Renal cortex interstitium (tissue), 11 donors: ENCODE measurements around the gene ARID5B. TPM values are rescaled to one million over a fixed set of nuclear protein-coding genes. Genes with fewer than 3 reads are reported as not detected.
A peak's percentile ranks its signal among the peaks of the same experiment; 100 is the strongest.

Experiments
- DNase-seq, 11 donors: peaks; one replicate each; pipeline ENCODE4 v3.0.0-alpha.2; 2013; ENCODE audit warnings: low read depth in 9 of 11, low spot score in 4 of 11; ENCODE audit errors: extremely low read depth in 1 of 11
- polyA plus RNA-seq, 3 donors: library from polyadenylated mRNA; unstranded; fragments of 120-200 nt; gene quantifications; one replicate each; pipeline ENCODE4 v1.2.1, GENCODE V29; 2013; ENCODE audit not compliant: insufficient read length in 3 of 3

ARID5B gene
- polyA plus RNA-seq, 3 donors, result 45.5 to 70.4 (median 54.9) TPM

DNA sequence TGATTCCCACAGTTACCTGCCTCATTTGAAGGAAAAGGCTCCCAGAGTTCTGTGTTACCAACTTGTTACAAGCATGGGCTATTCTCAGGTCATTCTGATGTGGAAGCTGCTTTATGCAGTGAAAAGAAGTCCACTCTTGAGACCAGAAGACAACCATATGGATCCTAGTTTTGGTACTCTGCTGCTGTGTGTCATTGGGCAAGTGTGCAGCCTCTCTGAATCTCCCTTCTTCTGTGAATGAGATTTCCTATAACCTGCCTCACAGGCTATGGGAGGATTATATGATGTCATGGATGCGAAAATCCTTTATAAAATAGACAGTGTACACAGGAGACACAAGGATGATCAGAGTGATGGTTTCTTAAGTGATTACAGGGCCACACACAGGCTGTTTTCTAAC lies 166.1 kb downstream of the ARID5B start:
- no peak for DNase-seq

DNA sequence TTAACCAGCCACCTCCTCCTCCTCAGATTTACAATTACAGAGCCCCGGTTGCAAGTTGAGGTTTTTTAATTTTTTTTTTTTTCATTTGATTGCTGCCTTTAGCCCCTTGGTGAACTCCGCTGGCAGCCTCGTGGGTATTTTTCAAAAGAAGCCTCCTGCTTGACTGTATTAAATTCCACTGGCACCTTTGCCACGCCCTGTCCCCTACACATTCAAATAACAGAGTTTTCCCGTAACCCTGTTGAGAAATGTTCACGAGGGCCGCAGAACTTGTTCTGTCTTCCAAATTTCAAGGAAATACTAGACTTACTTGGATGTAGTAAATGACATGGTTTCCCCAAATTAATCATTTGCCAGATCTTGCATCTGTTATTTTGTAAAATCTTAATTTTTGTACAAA lies 167.0 kb downstream of the ARID5B start:
- DNase-seq, result no peak

DNA sequence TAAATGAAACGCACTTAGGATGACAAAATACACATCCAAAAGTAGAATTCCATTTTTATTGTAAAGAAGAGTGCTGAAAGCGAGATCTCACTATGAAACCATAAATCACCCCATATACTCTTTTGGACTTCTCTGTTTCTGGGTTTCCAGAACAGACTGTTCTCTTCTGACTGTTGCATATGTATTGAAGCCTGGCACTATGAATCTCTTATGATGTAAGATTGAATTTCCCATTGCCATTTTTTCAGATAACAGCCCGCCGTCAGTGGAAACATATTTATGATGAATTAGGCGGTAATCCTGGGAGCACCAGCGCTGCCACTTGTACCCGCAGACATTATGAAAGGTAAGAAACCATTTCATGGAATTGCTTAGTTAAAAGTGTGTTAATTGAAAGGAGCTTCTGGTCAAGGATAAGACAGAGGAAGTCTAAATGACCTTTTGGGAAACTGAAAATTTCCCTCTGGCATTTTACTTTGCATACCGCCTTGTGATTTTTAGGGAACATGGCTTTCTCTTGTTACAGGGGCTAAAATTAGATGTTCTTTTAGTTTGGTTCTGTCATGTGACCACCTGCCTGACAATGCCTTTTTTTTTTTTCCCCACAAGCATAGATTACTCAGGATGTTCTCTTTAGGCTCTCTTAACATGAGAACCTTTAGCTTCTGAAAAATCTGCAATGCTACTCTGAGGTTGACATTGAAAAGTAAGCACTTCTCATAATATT lies 168.1 kb downstream of the ARID5B start:
- DNase-seq, result no peak

DNA sequence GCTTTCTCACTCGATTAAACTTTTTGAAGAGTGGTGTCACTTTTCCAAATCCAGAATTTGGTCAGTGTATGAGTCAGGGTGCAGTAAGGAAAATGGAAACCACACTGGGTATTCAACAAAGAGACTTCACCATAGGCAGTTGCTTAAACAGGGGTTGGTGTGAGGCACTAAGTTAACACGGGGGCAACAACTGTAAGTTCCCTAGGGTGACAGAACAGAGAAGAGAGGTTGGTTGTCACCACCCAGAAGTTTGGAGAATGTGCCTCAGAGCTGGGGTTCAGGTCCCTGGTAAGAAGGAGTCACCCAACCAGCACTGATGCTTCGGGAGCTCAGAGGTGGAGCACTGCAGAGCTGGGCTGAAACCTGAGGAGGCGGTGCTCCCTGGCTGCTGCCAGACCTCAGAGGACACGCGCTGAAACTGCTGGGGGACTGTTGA lies 170.4 kb downstream of the ARID5B start:
- DNase-seq, result no peak

DNA sequence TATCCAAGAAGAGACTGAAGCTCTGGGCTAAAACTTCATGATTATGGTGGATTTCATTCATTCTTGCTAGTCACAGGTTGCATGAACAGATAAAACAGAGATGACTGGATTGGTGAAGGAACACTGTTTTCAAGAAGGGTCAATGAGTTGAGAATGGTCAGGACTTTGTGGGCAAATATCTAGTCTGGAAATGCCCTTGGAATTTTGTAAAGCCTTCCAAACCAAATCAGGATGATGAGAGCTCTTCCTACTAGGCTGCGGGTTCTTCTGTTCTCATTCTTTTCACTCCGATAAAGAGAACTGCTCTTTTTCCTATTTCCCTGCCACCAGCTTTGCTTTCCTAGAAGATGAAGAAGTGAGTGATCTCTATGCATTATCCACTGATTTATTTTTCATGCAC lies 171.4 kb downstream of the ARID5B start:
- DNase-seq, result no peak

DNA sequence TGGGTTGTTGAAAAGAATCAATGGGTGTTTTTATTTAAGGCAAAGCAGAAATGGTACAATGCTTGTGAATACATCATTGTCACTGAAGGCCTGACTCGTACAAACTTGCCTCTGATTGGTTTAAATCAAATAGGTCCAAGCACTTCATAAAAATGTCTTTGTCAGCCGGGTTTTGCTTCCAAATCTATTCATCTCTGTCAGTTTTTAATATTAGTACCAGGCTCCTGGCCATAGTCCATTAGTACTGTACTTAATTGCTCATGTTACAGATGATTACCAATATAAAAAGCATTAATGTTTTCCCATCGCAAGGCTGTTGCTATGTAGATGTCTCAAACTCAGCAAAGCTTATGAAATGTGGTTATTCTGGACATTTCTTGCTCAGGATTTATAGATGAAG lies 171.9 kb downstream of the ARID5B start:
- DNase-seq, result no peak

DNA sequence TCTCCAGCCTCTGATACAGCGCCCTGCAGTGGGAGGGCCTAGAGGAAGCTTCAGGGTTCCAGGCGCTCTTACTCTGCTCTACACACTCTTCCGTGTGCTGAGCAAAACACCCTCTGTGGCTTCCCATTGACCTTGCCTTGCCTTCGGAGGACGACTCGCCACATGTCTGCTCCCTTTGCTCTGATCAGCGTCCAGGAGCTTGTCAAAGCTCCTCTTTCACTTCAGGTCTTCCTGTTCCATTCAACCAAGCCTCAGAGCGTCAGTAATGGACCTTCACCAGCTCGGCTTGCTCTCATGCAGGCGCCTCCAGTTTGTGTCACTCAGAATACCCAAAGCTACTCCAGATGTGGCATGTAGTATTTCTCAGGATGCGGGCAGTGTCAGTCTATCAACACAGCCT lies 173.9 kb downstream of the ARID5B start:
- no peak for DNase-seq

DNA sequence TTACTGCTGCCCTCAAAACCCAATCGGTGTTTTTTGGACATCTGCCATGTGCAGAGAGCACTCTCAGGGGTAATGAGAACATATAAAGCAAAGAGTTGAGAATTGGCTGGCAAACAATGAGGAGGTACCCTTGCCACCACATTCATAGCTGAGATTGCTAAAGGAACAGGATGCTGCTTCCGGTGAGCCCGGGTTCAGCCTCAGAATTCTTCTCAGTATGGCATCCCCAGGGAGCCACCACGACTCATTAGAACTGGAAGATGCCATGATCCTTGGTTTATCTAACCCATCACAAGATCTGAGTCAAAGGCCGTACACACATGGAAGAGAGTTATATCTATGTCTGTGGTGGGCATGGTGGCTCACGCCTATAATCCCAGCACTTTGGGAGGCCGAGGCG lies 174.4 kb downstream of the ARID5B start:
- no peak for DNase-seq

DNA sequence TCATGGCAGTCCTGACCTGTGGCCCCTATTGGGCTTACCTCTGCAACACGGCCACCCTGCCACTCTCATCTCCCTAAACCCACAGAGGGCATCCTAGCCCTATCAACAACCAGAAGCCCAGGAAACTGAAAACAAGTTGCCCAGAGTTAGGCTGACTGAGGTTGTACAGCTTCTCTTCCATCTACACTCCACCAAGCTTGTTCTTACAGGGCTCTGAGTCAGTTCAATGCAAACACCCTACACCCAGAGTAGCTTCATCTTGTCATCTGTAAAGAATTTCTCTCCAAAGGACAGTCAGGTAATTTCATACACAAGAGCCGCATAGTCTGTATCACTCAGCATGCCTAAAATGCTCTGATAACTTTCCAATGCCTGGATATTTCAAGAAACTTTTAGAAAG lies 175.4 kb downstream of the ARID5B start:
- no peak for DNase-seq

DNA sequence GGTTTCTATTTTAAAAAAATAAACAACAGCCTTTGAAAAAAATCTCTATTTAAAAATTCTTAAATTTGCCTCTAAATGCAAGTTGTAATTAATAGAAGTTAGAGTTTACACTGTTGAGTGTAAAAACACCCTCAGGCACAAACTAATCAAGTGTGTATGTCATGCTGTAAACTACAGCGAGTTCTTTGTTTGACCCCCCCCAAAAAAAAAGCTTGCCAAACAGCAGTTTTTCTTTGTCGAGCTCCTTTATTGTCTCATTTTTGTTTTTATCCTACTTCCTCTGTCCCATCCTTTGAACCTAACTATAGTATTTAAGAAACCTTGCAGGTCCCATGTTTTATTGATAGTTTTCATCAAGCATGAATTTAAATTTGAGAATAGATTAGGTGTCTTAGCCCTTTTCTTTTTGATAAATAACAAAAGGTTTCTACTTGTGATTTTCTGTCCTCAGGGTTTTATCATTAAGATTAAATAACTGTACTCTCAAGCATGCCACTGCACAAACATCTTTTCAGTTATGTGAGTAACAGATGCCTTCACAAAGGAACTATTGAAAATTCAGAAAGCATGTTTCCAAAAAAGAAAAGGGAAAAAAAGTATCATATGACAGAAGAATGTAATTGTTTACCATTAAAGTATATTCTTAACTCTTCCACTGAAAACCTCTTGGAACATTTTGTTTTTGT lies 176.0 kb downstream of the ARID5B start:
- DNase-seq, result no peak

DNA sequence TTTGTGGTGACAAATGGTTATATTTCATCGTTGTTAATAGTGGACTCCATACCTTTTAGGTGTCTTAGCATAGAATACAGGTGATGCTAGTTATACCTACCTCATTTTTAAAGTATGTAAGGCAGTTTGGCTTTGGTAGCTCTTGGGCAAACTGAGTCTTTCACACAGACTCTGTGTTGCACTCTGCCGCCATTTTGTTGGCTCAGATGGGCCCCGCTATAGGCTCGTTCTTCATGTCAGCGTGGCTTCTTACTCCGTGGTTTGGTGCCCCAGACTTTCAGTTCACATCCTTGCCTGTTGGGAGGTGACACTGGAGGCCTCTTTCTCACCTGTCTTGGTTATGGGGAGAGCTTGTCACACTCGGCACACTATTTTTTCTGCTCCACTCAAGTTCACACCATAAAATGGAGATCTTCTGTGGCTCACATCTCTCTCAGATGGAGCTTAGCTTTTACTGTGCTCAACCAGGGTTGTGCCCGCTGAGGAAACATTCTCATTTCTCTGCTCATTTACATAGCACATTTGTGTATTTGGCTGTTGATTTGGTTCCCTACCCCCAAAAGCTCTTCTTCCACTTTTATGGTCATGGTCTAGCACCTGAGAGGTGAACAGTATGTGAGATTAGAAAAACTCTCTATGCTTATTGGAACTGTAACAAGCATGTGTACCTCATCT lies 178.5 kb downstream of the ARID5B start:
- DNase-seq, result no peak

DNA sequence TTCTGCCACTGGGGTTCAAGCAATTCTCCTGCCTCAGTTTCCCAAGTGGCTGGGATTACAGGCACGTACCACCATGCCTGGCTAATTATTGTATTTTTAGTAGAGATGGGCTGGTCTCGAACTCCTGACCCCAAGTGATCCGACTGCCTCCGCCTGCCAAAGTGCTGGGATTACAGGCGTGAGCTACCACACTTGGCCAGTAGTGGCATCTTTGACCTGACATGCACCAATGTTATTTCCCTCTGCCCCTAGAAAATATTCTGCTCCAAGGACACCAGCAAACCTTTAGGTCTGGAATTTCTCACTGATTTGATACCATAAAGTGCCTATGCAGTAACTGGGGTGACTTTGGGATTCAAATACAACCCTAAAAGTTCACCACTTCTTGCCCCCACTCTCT lies 179.4 kb downstream of the ARID5B start:
- DNase-seq, result no peak

DNA sequence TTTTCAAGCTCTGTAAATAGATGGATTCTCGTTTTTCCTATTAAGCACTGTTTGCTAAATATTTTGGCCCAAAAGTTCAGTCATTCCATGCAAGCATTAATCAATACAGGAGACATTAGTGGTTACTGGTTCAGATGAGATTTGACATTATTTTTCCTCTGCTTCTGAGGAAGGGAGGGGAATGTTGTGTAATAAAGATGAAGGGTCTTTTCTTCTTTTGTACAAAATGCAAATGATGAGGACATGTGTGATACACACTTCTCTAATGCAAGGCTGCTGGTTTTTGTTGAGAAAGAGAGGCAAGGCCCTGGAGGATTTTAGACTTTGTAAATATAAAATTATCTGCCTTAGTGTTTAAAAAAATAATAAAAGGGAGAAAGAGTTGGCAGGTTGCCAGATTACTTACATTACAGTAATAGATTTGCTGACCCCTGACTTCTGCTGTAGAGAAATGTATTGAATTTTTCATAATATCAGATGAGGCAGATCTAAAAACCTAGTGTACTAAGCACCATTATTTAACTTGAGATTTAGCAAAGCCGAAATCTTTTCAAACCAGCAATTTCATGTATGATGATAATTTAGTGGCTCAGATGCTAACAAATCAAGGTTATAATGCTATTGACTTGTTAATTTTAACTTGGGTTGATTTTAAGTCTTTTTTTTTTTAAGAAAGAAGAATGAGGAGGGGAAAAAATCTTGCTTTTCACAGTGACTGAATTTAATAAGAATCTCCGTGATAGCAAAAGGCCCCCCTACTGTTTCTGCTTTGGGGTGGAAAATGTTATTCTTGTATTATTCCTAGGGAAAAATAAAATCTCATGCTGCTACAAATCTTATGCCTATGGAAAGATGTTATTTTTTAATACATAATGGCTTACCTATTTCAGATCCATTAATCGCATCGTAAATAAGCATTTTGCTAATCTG lies 180.1 kb downstream of the ARID5B start:
- no peak for DNase-seq

DNA sequence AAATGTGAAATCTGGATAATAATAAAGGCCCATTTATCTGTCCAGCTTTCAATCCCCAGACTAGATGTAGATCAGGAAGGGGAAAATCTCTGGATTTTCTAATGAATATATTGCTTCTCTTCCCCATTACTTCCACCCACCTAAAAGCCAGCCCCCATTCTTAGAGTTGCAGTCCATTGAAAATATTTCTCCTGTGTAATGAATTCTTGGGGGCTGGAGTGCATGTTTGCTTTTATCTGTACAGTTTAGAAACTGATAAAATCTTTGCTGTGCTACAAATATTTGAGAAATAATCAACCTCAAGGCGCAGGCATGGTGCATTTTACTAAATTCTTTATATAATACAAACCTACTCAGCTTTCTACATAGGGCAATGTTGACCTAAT lies 180.8 kb downstream of the ARID5B start:
- no peak for DNase-seq

DNA sequence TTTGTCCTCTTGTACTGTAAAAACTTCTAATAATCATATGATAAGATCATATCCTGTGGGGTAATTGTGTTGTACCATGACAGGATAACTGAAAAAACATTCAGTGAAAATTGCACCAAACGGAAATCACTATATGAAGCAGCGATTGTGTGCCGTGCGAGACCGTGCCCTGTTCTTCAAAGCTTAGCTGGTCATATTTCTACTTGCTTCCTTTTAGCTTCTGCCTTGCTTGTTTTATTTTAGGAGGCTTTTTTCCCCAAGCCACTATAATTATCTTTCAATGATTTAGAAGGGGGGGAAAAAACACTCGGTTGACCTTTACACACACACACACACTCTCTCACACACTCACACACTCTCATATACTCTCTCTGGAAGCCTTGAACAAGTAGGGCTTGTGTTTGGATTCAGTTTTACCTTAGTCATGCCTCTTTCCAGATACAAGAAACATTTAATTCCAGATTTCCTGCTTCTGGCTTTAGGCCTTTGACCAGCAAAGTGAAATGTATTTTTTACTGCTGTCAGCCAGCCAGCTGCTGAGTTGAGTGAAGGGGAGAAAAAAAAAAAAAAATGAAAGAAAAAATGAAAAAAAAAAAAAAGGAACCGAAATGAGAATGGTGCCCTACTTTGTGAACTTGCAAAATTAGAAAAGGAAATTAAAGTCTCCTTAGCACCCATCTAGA lies 181.4 kb downstream of the ARID5B start:
- peak in 2 of 11 donors; percentile 15 to 48 for DNase-seq

DNA sequence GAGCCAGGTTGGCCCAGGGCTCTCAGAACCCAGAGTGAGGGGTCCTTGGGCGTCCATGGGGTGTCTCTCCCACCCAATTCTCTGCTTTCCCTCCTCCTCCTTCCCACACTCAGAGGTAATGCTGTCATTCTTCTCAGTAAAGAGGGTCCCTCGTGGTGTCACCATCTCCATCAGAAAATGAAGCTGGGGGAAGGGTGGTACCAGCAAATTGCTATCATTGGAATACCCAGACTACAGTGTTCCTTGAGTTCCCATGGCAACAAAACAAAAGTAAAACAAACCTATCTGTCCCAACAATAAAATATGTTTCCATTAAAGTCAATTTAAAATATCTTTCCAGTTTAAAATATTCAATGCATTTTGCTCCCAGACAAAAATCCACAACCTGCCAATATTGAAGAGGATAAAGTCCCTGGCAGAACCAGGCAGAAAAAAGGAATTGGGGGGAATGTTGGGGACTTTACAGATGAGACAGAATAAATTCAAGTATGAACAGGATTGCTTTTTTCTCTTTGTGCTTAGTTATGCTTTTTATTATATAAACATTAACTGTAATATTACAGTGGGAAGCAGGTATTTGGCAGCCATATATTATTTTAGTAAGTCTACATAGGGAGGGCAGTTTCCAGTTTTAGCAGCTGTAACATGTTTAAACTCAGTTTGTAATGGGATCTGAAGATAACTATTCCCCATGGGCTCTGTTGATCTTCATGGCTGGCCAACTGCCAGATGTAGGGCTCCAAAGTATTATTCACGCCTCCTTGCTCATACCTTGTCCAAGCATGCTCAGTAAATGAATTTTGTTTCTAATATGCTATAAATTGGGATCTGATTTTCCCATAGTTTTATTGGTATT lies 182.1 kb downstream of the ARID5B start:
- DNase-seq, result peak in 5 of 11 donors; percentile 44 to 75 (median 57)

DNA sequence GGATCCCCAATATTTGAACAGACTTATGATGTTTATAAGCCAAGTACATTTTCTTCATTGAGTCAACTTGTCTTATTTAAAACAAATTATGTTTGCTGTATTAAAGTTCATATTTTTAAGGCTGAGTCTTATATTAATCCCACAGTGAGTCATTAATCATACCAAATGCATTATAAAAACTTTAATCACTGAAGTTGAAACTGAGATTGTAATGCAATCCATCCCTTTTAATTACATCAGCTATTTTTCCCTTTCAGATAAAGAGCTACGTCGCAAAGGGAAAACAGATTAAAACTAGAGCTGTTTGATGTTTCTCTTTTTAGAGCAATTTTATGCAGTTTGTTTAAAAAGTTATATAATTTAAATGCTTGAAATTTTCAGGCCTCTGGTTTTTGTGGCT lies 183.0 kb downstream of the ARID5B start:
- no peak for DNase-seq

DNA sequence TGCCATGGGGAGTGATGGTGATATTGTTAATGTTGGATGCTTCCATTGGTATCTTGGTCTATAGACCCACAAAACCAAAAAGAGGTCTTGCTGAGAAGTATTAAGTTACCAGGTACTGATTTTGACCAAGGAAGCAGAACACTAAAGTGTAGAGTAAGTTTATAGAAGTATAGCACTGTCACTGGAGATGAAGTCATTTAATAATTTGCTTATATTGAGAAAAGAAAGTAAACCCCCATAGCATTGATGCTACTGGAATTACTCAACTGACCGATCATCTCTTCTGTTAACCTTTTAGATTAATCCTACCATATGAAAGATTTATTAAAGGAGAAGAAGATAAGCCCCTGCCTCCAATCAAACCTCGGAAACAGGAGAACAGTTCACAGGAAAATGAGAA lies 183.9 kb downstream of the ARID5B start:
- DNase-seq, result no peak
